TTC549 (cell line): ENCODE measurements around the gene EFCAB6.

Experiments
- FAIRE-seq: peaks from 2 replicates; lab custom pipeline; 2012; peaks lifted over from hg19 to GRCh38; lab: Jason Lieb, UNC

EFCAB6 gene

DNA sequence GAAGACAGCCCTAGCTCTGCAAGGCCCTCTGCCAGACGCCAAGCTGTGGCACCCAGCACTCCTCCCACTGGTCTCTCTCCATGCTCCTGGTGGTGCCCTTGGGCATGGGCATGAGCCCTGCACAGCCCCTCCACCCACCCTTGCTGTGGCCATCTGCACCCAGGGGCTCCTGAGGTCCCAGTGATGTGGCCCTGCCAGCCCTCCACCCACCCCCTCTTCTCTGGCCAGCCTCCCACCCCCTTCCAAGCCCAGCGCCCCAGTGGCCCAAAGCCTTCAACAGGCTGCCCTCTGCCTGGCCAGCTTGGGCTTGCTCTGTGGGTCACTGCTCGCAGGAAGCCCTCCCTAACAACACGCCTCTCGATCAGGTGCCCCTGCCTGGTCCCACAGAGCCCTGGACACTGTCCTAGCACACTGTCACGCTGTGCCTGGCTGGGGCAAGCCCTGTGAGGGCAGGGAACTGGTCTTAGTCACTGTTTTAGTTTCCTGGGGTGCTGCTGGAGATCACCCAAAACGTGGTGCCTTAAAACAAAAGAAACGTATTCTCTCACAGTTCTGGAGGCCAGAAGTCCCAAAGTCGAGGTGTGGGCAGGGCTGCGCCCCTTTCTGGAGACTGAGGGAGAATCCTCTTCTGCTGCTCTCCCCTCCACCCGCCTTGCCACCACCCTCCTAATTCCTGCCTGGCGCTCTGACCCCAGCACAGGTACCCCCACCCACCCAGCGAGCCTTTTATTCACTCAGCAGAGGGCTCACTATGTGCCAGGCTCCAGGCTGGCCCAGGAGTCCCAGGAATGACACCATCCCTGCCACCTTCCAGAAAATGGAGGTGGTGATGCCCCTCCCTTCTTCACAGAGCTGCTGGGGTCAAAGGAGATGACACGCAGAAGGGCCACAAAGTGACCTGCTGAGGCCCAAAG lies 35.5 kb upstream of the EFCAB6 start:
- FAIRE-seq: no peak

GRCh38 chr22:43846966-43847365 lies 34.9 kb upstream of the EFCAB6 start:
- FAIRE-seq: no peak

DNA sequence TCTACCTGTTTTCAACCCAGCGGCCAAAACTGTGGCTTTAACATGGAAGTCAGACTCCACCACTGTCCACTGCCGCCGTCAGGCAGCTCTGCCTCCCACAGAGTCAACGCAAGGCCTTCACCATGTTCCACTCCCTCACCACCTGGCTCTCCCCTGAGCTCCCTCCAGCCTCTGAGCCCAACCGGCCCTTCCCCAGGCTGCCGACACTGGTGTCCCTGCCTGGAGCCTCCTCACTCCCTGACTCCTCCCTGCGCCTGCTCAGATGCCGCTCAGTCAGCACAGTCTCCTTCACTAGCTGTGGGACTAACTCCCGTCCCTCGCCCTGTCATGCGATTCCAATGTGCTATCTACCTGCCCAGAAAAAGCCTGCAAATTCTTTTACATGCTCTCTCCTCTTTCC lies 33.9 kb upstream of the EFCAB6 start:
- FAIRE-seq: no peak

- no peak for FAIRE-seq
These were observed 32.7 kb upstream of the EFCAB6 start for GRCh38 chr22:43844560-43845545.

DNA sequence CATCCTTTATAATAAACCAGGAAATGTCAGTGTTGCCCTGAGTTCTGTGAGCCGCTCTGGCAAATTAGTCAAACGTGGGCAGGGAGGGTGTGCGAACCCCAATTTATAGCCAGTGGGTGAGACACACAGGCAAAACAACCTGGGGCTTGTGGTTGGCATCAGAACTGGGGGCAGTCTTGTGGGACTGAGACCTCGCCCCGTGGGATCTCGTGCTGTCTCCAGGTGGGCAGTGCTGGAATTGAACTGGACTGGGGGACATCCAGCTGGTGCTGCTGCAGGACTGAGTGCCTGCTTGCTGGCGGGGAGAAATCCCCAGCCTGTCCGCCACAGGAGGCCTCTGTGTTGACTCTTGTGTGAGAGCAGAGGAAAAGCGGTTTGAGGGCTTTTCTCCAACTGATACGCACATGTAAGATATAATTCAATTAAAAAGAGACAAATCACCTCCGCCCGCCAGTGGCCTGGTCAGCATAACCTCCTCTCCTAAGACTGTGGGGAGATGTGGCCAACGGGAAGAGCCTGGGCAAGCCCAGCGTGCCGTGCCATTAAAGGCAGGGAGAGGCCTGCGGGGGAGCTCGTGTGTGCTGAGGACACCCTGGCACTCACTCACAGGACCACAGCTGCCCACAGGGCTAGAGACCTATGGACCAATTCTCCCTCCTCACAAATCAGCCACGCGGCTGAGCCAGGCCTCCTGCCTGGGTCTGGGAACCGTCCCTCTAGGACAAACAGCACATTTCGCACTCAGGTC lies 31.9 kb upstream of the EFCAB6 start:
- no peak for FAIRE-seq

DNA sequence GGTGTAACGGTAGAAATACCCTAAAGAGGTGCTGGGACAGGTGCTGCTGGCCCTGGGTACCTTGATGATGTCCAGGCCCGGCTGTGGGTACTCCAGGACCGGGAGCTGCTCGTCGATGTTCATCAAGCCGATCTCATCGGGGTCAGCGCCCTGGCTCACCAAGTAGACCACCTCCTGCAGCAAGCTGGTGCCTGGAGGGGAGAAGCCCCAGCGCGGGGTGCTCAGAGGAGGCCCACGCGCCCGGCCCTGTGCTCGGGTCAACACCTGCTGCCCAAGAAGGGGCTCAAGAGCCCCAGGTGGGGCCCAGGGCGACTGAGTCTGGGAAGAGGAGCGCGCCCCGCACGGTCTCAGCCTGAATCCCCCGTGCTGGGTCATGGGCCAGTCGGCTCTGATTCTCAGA lies 29.6 kb upstream of the EFCAB6 start:
- FAIRE-seq: no peak

DNA sequence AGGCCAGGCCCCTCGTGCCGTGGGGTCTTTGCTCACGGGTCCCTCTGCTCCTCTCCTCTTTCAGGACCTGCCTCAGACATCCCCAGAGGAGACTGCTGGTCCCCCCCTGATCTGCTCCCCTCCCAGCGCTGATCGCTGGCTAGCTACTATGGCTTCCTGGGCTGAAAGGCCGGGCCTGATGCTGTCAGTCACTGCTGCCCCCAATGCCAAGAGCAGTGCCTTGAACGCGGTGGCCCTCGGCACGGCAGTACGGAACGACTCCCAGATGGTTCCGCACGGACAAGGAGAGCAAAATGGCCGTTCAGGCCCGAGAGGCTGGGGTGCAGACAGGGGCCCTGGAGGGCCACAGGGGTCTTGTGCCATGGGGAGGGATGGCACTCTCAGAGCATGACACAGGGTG lies 28.7 kb upstream of the EFCAB6 start:
- FAIRE-seq: no peak

- FAIRE-seq: no peak
These were observed 28.3 kb upstream of the EFCAB6 start for GRCh38 chr22:43840431-43840830.

DNA sequence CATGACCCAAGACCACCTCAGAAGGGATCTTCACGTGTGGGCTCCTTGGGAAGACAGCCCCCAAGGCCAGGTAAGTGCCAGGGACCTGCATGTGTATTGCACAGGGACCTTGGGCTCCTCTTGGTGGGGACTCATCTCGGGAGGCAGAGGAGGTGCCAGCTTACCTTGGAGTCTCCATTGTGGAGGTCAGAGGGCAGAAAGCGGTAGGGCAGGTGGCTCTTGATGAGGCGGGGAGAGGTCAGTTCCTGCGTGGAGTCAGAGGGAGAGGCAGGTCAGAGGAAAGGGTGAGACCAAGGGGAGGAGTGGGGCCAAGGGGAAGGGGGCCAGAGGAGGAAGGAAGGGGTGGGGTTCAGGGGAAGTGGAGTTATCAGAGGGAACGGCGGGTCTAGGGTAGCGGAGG lies 27.7 kb upstream of the EFCAB6 start:
- no peak for FAIRE-seq

- FAIRE-seq: no peak
These were observed 26.6 kb upstream of the EFCAB6 start for GRCh38 chr22:43838571-43839307.

- no peak for FAIRE-seq
These were observed 26.1 kb upstream of the EFCAB6 start for GRCh38 chr22:43838161-43838560.

DNA sequence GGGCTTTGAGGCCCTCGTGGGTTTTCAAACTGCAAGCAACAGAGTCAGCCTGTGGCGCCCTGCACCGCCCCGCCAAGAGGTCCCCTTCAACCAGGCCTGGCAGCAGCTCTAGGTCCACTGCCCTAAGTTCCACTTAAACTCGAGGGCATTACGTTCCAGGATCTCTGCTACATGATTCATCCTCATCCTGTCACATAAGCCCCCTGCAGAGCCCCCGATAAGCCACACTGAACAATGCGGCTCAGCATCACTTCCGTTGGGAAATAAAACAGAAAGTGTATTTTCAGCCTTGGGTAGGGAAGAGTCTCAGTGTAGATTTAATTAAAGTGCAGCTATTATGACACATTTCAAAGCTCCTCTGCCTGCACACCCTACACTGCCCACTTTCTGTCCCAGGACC lies 25.6 kb upstream of the EFCAB6 start:
- FAIRE-seq: no peak

DNA sequence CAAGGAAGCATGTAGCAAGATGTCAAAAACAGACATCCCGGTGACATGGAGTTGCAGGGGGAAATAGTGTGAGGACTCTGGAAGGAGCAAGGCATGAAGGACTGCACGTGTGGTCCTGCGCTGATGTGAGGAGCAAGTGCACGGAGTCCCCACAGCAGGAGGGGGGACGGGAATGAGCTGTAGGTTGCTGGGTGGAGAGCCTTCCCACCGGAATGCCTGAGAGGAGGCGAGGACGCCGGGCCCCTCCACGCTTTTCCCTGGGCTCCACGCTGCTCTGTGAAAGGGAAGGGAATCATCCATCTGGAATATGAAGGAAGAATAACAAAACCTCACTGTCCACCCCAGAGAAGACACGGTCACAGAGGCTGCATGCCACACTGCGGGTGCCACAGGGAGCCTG lies 23.6 kb upstream of the EFCAB6 start:
- no peak for FAIRE-seq

DNA sequence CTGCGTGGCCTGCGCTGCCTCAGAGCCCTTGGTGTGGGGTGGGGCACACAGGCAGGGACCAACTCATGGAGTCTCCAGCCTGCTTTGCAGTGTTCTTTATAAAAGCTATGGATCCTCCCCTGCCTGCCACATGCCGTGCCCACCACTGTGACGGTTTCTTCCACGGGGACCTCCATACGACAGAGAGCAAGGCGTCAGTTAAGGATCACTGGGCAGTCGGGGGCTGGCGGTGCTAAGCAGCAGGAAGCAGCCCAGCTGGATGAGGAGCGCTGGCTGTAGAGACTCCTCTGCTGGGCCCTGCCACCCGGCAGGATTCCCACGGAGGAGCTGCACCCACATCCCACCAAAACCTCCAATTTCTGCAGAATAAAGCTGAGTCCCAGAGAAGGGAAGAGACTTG lies 23.1 kb upstream of the EFCAB6 start:
- FAIRE-seq: no peak

GRCh38 chr22:43833286-43834240 lies 21.5 kb upstream of the EFCAB6 start:
- no peak for FAIRE-seq

- FAIRE-seq: no peak
These were observed 20.5 kb upstream of the EFCAB6 start for GRCh38 chr22:43832393-43833265.

GRCh38 chr22:43831561-43832392 lies 19.7 kb upstream of the EFCAB6 start:
- FAIRE-seq: no peak

DNA sequence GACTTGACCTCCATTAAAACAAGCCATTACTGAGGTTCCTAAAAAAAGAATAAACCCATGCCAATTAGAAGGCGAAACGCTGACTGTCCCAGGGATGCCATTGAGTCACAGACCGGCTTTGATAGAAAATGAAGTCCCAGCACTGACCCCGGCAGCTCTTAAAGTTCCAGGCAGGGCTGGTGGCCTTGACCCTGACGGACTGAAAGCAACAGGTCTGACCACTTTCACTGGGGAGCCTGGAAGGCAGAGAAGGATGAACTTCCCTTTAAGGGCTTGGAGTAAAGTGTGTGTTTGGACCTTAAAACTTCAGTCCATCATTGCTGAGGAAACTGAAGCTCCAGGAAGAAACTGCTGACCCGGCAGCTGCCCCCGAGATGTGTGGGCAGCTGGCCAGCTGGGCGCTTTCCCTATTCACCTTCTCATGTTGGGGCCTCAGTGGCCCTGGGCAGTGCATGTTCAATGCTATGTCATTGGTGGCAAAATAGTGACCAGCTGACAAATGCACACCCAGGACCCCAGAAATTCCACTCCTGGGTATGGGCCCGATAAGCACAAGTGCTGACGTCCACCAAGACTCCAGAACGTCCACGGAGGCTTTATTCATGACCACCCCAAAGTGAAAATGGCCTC lies 18.9 kb upstream of the EFCAB6 start:
- FAIRE-seq: no peak
